ENCODE data around the gene TBC1D22B. TPM values are rescaled to one million over a fixed set of nuclear protein-coding genes. Genes with fewer than 3 reads are reported as not detected.

Gene TBC1D22B
- total and polyA plus RNA-seq, 9 of the 15 experiments (the other 6 are each of a cell fraction or from before 2014, with no cell fraction given), result 4.8 to 24.2 (median 13.5) TPM

GRCh38 chr6:37354526-37355384 lies 97.2 kb downstream of the TBC1D22B start (continued):
- TF ChIP-seq CEBPZ (IDR thresholded peaks at IDR 0.05; ENCODE audit: borderline replicate concordance, low read depth, low read length) (no peak), MAFK (IDR thresholded peaks at IDR 0.05; ENCODE audit: low read length) (no peak), ZNF24 (IDR thresholded peaks at IDR 0.05) (no peak), STAG1 (CRISPR knock-in tag; IDR thresholded peaks at IDR 0.05; ENCODE audit: borderline replicate concordance) (no peak), ILK (tag; IDR thresholded peaks at IDR 0.05; ENCODE audit: borderline replicate concordance, low read depth) (no peak), ZNF512 (tag; IDR thresholded peaks at IDR 0.05) (peak; percentile 57; the same call in 1 of the 2 replicates), IRF1 (CRISPR knock-in tag; IDR thresholded peaks at IDR 0.05; ENCODE audit: borderline replicate concordance) (no peak), ZNF436 (CRISPR knock-in tag; IDR thresholded peaks at IDR 0.05) (no peak), SMARCA4 (IDR thresholded peaks at IDR 0.05) (0 out of 2 replicates have a peak, but pooled peaks have one; percentile 19), HNRNPH1 (optimal IDR thresholded peaks at IDR 0.05; ENCODE audit: low read depth, low read length) (no peak), PYGO2 (tag; IDR thresholded peaks at IDR 0.05) (no peak), OTX1 (CRISPR knock-in tag; IDR thresholded peaks at IDR 0.05) (no peak), ZNF41 (CRISPR knock-in tag; conservative IDR thresholded peaks at IDR 0.05) (no peak), LARP7 (IDR thresholded peaks at IDR 0.05) (no peak), NBN (IDR thresholded peaks at IDR 0.05; ENCODE audit: low read depth) (no peak), HDAC8 (tag; IDR thresholded peaks at IDR 0.05) (no peak), CGGBP1 (CRISPR knock-in tag; IDR thresholded peaks at IDR 0.05) (no peak), ESRRA (IDR thresholded peaks at IDR 0.05; ENCODE audit: borderline replicate concordance, low read depth) (no peak), ZFX (CRISPR knock-in tag; IDR thresholded peaks at IDR 0.05) (peak; percentile 56)
